ENCODE data around the gene ZNF74.
"Not testable (repeated sequence)": the region's sequence is repeated elsewhere in the genome, so short reads cannot be mapped to it uniquely, and the experiment has no call there.

ZNF74 gene

DNA sequence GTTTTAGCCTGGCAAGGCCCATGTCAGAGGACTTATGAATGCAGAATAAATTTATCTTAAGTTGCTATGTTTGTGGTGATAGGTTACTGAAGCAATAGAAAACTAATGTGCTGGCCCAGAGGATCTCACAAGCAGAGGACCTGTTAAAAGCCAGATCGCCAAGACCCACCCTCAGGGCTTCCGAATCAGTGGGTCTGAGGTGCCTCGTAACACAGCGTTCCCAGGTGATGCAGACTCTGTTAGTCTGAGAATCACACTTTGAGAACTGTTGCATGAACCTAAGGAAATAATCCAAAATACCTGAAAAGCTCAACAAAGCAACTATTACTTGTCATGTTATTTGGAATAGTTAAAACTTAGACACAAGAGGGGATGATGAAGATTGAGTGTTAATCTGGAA is 50.4 kb downstream of the ZNF74 start:
- H3K36me3 ChIP-seq (ENCODE audit: control insufficient read depth in 1 of 2, insufficient read depth in 2 of 2, low read length in 2 of 2) = peaks cover 10 to 40% of the 10 kb centered on the region in 2 donors

DNA sequence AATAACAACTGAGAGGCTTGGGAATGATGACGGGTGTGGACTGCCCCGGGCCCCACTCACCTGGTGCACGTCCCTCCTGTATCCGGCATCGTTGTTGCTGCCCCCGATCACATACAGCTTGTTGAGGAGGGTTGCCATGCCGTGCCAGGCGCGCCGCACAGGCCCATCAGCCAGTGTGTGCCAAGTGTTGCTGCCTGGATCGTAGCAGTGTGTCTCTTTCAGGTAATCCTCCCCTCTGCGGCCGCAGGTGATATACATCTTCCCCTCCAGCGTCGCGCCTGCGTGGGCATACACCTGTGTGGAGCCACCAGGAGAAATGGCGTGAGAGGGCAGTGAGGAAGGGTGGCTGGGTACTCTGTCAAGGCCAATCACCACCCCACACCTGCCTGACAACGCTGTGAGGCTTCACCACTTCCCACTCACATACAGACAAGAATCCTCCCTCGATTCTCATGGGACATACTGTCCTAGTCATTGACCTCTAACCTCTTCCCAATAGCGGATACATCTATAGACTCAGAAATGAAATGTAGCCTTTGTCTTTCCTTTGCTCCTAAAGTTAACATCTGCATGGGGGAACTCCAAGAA is 52.5 kb downstream of the ZNF74 start:
- H3K36me3 ChIP-seq (ENCODE audit: control insufficient read depth in 1 of 2, insufficient read depth in 2 of 2, low read length in 2 of 2) = peaks cover 13 to 49% of the 10 kb centered on the region in 2 donors
- H3K4me1 ChIP-seq (ENCODE audit: control insufficient read depth in 1 of 2, insufficient read depth in 2 of 2, low read length in 2 of 2) = no peaks in the 10 kb centered on the region
- H3K27me3 ChIP-seq (ENCODE audit: low read depth, low read length) = no peaks in the 10 kb centered on the region
- H3K27ac ChIP-seq (ENCODE audit: low read length) = no peak overlapping the region
- H3K9me3 ChIP-seq (ENCODE audit: control insufficient read depth in 1 of 2, low read length in 2 of 2) = no peaks in the 10 kb centered on the region
- no peak overlapping the region for H3K4me3 ChIP-seq (ENCODE audit: low read depth in 1 of 2, low read length in 2 of 2)

More for the DNA sequence above, 50.4 kb downstream of the ZNF74 start:
- no peak overlapping the region for H3K4me3 ChIP-seq (ENCODE audit: low read depth in 1 of 2, low read length in 2 of 2)
- H3K9me3 ChIP-seq (ENCODE audit: control insufficient read depth in 1 of 2, low read length in 2 of 2) = no peaks in the 10 kb centered on the region
- no peaks in the 10 kb centered on the region for H3K27me3 ChIP-seq (ENCODE audit: low read depth, low read length)
- no peak overlapping the region for H3K27ac ChIP-seq (ENCODE audit: low read length)
- no peaks in the 10 kb centered on the region for H3K4me1 ChIP-seq (ENCODE audit: control insufficient read depth in 1 of 2, insufficient read depth in 2 of 2, low read length in 2 of 2)

DNA sequence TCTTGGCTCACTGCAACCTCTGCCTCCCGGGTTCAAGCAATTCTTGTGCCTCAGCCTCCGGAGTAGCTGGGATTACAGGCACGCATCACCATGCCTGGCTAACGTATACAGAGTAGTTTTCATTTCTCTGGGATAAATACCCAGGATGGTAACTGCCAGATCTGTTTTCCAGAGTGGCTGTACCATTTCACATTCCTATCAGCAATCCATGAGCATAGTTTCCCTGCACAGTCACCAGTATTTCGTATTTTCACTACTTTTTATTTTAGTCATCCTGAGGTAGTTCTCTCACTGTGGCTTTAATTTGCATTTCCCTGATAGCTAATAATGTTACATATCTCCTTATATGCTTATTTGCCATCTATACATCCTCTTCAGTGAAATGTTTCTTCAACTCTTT is 54.7 kb downstream of the ZNF74 start:
- Histone ChIP-seq H3K36me3 (ENCODE audit: control insufficient read depth in 1 of 2, insufficient read depth in 2 of 2, low read length in 2 of 2) (peaks cover 17 to 44% of the 10 kb centered on the region in 2 donors), H3K9me3 (ENCODE audit: control insufficient read depth in 1 of 2, low read length in 2 of 2) (no peaks in the 10 kb centered on the region), H3K27ac (ENCODE audit: low read length) (no peak overlapping the region), H3K4me1 (ENCODE audit: control insufficient read depth in 1 of 2, insufficient read depth in 2 of 2, low read length in 2 of 2) (no peaks in the 10 kb centered on the region), H3K4me3 (ENCODE audit: low read depth in 1 of 2, low read length in 2 of 2) (no peak overlapping the region), H3K27me3 (ENCODE audit: low read depth, low read length) (no peaks in the 10 kb centered on the region)

- no peaks in the 10 kb centered on the region for H3K27me3 ChIP-seq (ENCODE audit: low read depth, low read length)
- peaks cover 14 to 33% of the 10 kb centered on the region in 2 donors for H3K36me3 ChIP-seq (ENCODE audit: control insufficient read depth in 1 of 2, insufficient read depth in 2 of 2, low read length in 2 of 2)
- H3K9me3 ChIP-seq (ENCODE audit: control insufficient read depth in 1 of 2, low read length in 2 of 2) = no peaks in the 10 kb centered on the region
- H3K27ac ChIP-seq (ENCODE audit: low read length) = no peak overlapping the region
- H3K4me3 ChIP-seq (ENCODE audit: low read depth in 1 of 2, low read length in 2 of 2) = no peak overlapping the region
- no peaks in the 10 kb centered on the region for H3K4me1 ChIP-seq (ENCODE audit: control insufficient read depth in 1 of 2, insufficient read depth in 2 of 2, low read length in 2 of 2)
These were observed 56.0 kb downstream of the ZNF74 start for GRCh38 chr22:20449819-20450550.

GRCh38 chr22:20450551-20450906 is 56.6 kb downstream of the ZNF74 start:
- H3K36me3 ChIP-seq (ENCODE audit: control insufficient read depth in 1 of 2, insufficient read depth in 2 of 2, low read length in 2 of 2) = peaks cover 14 to 30% of the 10 kb centered on the region in 2 donors
- no peak overlapping the region for H3K27ac ChIP-seq (ENCODE audit: low read length)
- no peaks in the 10 kb centered on the region for H3K9me3 ChIP-seq (ENCODE audit: control insufficient read depth in 1 of 2, low read length in 2 of 2)
- H3K4me1 ChIP-seq (ENCODE audit: control insufficient read depth in 1 of 2, insufficient read depth in 2 of 2, low read length in 2 of 2) = no peaks in the 10 kb centered on the region
- no peaks in the 10 kb centered on the region for H3K27me3 ChIP-seq (ENCODE audit: low read depth, low read length)
- H3K4me3 ChIP-seq (ENCODE audit: low read depth in 1 of 2, low read length in 2 of 2) = no peak overlapping the region

GRCh38 chr22:20451129-20451778 is 57.3 kb downstream of the ZNF74 start:
- not testable (repeated sequence) for H3K9me3 ChIP-seq (ENCODE audit: control insufficient read depth in 1 of 2, low read length in 2 of 2); H3K4me1 ChIP-seq (ENCODE audit: control insufficient read depth in 1 of 2, insufficient read depth in 2 of 2, low read length in 2 of 2); H3K4me3 ChIP-seq (ENCODE audit: low read depth in 1 of 2, low read length in 2 of 2); H3K27me3 ChIP-seq (ENCODE audit: low read depth, low read length); H3K27ac ChIP-seq (ENCODE audit: low read length)
- H3K36me3 ChIP-seq (ENCODE audit: control insufficient read depth in 1 of 2, insufficient read depth in 2 of 2, low read length in 2 of 2) = peaks cover 9 to 22% of the 10 kb centered on the region in 2 donors

GRCh38 chr22:20451920-20452319 is 58.0 kb downstream of the ZNF74 start:
- no peak overlapping the region for H3K27ac ChIP-seq (ENCODE audit: low read length)
- no peaks in the 10 kb centered on the region for H3K27me3 ChIP-seq (ENCODE audit: low read depth, low read length)
- H3K9me3 ChIP-seq (ENCODE audit: control insufficient read depth in 1 of 2, low read length in 2 of 2) = no peaks in the 10 kb centered on the region
- H3K4me3 ChIP-seq (ENCODE audit: low read depth in 1 of 2, low read length in 2 of 2) = no peak overlapping the region
- H3K4me1 ChIP-seq (ENCODE audit: control insufficient read depth in 1 of 2, insufficient read depth in 2 of 2, low read length in 2 of 2) = no peaks in the 10 kb centered on the region
- peaks cover 7 to 21% of the 10 kb centered on the region in 2 donors for H3K36me3 ChIP-seq (ENCODE audit: control insufficient read depth in 1 of 2, insufficient read depth in 2 of 2, low read length in 2 of 2)

DNA sequence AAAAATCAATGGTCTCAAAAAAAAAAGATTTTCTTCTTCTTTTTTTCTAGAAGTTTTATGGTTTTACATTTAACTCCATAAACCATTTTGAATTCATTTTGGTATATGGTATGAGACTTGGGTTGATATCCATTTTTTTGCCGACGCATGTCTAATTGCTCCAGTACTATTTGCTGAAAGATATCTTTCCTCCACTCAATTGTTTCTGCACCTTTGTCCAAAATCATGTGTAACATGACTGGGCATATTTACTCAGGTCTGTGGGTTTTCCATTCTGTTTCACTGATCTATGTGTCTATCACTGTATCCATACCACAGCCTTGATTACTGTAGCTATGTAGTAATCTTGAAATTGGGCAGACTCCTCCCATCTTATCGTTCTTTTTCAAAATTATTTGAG is 59.3 kb downstream of the ZNF74 start:
- no peaks in the 10 kb centered on the region for H3K27me3 ChIP-seq (ENCODE audit: low read depth, low read length)
- no peaks in the 10 kb centered on the region for H3K4me1 ChIP-seq (ENCODE audit: control insufficient read depth in 1 of 2, insufficient read depth in 2 of 2, low read length in 2 of 2)
- peaks cover 15 to 33% of the 10 kb centered on the region in 2 donors for H3K36me3 ChIP-seq (ENCODE audit: control insufficient read depth in 1 of 2, insufficient read depth in 2 of 2, low read length in 2 of 2)

DNA sequence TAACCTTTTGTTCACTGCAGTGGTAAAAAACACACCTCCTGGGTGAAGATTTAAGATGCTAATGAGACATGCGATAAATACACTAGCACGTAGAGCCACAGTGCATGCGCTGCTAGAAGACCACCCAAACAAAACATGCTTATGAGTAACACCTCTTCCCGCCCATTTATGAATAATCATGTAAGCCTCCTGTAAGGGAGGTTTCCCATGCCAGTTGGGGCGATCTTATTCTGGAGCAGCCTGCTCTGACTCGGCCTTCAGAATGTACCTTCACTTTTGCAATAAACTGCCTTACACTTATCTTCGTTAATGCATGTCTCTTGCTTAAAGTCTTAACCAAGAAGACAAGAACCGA is 61.7 kb downstream of the ZNF74 start:
- Histone ChIP-seq H3K9me3 (ENCODE audit: control insufficient read depth in 1 of 2, low read length in 2 of 2) (no peaks in the 10 kb centered on the region), H3K27me3 (ENCODE audit: low read depth, low read length) (no peaks in the 10 kb centered on the region), H3K4me3 (ENCODE audit: low read depth in 1 of 2, low read length in 2 of 2) (no peak overlapping the region), H3K27ac (ENCODE audit: low read length) (no peak overlapping the region), H3K4me1 (ENCODE audit: control insufficient read depth in 1 of 2, insufficient read depth in 2 of 2, low read length in 2 of 2) (no peaks in the 10 kb centered on the region), H3K36me3 (ENCODE audit: control insufficient read depth in 1 of 2, insufficient read depth in 2 of 2, low read length in 2 of 2) (peaks cover 15 to 43% of the 10 kb centered on the region in 2 donors)

More for the DNA sequence above, 59.3 kb downstream of the ZNF74 start:
- H3K4me3 ChIP-seq (ENCODE audit: low read depth in 1 of 2, low read length in 2 of 2) = no peak overlapping the region
- no peaks in the 10 kb centered on the region for H3K9me3 ChIP-seq (ENCODE audit: control insufficient read depth in 1 of 2, low read length in 2 of 2)
- H3K27ac ChIP-seq (ENCODE audit: low read length) = no peak overlapping the region

- Histone ChIP-seq H3K9me3 (ENCODE audit: control insufficient read depth in 1 of 2, low read length in 2 of 2) (no peaks in the 10 kb centered on the region), H3K4me1 (ENCODE audit: control insufficient read depth in 1 of 2, insufficient read depth in 2 of 2, low read length in 2 of 2) (no peaks in the 10 kb centered on the region), H3K36me3 (ENCODE audit: control insufficient read depth in 1 of 2, insufficient read depth in 2 of 2, low read length in 2 of 2) (peaks cover 15 to 42% of the 10 kb centered on the region in 2 donors), H3K27ac (ENCODE audit: low read length) (no peak overlapping the region), H3K4me3 (ENCODE audit: low read depth in 1 of 2, low read length in 2 of 2) (no peak overlapping the region), H3K27me3 (ENCODE audit: low read depth, low read length) (no peaks in the 10 kb centered on the region)
These were observed 62.2 kb downstream of the ZNF74 start for GRCh38 chr22:20456064-20456721.

DNA sequence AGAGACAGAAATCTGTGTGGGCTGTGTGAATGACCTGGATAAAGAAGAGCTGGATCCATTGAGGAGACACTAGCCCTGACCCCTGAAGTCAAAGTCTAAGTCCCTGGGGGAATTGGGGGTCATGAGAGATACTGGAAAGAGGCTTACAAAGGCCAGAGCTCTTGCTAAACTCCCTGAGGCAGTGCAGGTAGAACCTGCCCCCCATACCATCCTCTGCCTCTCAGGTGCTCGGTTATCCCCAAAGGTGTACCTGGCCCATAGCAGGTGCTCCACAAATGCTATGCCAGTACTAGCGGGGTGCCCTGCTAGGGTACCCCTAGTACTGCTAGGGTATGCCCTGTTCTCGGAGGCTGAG is 62.7 kb downstream of the ZNF74 start:
- no peaks in the 10 kb centered on the region for H3K9me3 ChIP-seq (ENCODE audit: control insufficient read depth in 1 of 2, low read length in 2 of 2)
- H3K27me3 ChIP-seq (ENCODE audit: low read depth, low read length) = no peaks in the 10 kb centered on the region
- no peaks in the 10 kb centered on the region for H3K4me1 ChIP-seq (ENCODE audit: control insufficient read depth in 1 of 2, insufficient read depth in 2 of 2, low read length in 2 of 2)
- no peak overlapping the region for H3K4me3 ChIP-seq (ENCODE audit: low read depth in 1 of 2, low read length in 2 of 2)
- H3K36me3 ChIP-seq (ENCODE audit: control insufficient read depth in 1 of 2, insufficient read depth in 2 of 2, low read length in 2 of 2) = peaks cover 10 to 36% of the 10 kb centered on the region in 2 donors
- H3K27ac ChIP-seq (ENCODE audit: low read length) = no peak overlapping the region
